ENCODE data around the gene DNAI1.

DNA sequence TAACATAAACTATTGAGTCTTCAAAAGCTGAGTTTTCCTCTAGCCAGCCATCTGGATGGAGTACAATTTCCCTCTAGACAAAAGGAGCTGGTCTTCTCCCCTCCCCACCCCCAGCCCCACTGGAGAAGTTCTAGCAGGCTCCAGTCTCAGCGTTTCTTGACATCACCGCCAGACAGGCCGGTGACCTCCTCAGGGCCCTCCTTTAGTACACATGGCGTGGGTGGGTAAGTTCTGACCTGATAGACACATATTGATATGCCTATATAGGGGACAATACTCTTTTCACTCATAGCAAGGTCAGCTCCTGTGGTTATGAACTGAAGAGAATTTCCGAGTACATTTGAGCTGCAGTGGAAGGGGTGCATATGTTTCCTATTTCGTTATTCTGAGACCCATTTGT is 27.2 kb downstream of the DNAI1 start:
- TF ChIP-seq, protein P1, sequence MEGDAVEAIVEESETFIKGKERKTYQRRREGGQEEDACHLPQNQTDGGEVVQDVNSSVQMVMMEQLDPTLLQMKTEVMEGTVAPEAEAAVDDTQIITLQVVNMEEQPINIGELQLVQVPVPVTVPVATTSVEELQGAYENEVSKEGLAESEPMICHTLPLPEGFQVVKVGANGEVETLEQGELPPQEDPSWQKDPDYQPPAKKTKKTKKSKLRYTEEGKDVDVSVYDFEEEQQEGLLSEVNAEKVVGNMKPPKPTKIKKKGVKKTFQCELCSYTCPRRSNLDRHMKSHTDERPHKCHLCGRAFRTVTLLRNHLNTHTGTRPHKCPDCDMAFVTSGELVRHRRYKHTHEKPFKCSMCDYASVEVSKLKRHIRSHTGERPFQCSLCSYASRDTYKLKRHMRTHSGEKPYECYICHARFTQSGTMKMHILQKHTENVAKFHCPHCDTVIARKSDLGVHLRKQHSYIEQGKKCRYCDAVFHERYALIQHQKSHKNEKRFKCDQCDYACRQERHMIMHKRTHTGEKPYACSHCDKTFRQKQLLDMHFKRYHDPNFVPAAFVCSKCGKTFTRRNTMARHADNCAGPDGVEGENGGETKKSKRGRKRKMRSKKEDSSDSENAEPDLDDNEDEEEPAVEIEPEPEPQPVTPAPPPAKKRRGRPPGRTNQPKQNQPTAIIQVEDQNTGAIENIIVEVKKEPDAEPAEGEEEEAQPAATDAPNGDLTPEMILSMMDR (IDR thresholded peaks at IDR 0.05; ENCODE audit: insufficient read depth, low read depth, low read length): no peak
- TF ChIP-seq EZH2 (IDR thresholded peaks at IDR 0.05; ENCODE audit: insufficient read depth, low read length): no peak

All from astrocyte (in vitro differentiated cells and primary cell).